WTC11 (cell line): ENCODE measurements around the gene IRAK4.

Source experiments
- CREM ChIP-seq: sonication (generic); formaldehyde crosslinking; IDR thresholded peaks from 2 replicates; pipeline ENCODE4 v1.8.1; 2022; ENCODE audit warnings: mild to moderate bottlenecking, missing genetic modification reagents, moderate library complexity
- ERG ChIP-seq: fragments of 250-450 bp; sonication (Bioruptor Pico); IDR thresholded peaks from 2 replicates; pipeline ENCODE4 v1.8.0; 2021; ENCODE audit warnings: mild to moderate bottlenecking
- ESRRA ChIP-seq: sonication (generic); formaldehyde crosslinking; IDR thresholded peaks from 2 replicates; pipeline ENCODE4 v1.8.1; 2022; ENCODE audit warnings: mild to moderate bottlenecking, missing genetic modification reagents, borderline replicate concordance
- JUN ChIP-seq: sonication (generic); formaldehyde crosslinking; IDR thresholded peaks from 2 replicates; pipeline ENCODE4 v1.8.0; 2023; ENCODE audit warnings: mild to moderate bottlenecking, missing genetic modification reagents
- MLX ChIP-seq: sonication (generic); formaldehyde crosslinking; IDR thresholded peaks from 2 replicates; pipeline ENCODE4 v1.8.1; 2023; ENCODE audit warnings: mild to moderate bottlenecking, missing genetic modification reagents, moderate library complexity
- RELA ChIP-seq: sonication (generic); formaldehyde crosslinking; IDR thresholded peaks from 2 replicates; pipeline ENCODE4 v1.8.1; 2022; ENCODE audit warnings: missing genetic modification reagents, mild to moderate bottlenecking, borderline replicate concordance
- ZBTB21 ChIP-seq: sonication (generic); formaldehyde crosslinking; IDR thresholded peaks from 2 replicates; pipeline ENCODE4 v1.8.1; 2023; ENCODE audit warnings: mild to moderate bottlenecking, missing genetic modification reagents, borderline replicate concordance
- TF ChIP-seq, protein P1 (sequence below): fragments of 200-600 bp; IDR thresholded peaks from 2 replicates; pipeline ENCODE4 v1.8.0; 2022; ENCODE audit warnings: antibody characterized with exemption
- TF ChIP-seq, protein P2 (sequence below): fragments of 250-450 bp; sonication (Bioruptor Pico); conservative IDR thresholded peaks from 2 replicates; pipeline ENCODE4 v1.9.0; 2021; ENCODE audit warnings: mild to moderate bottlenecking
- TF ChIP-seq, protein P3 (sequence below): sonication (generic); formaldehyde crosslinking; IDR thresholded peaks from 2 replicates; pipeline ENCODE4 v1.8.0; 2023; ENCODE audit warnings: missing genetic modification reagents

- TF ChIP-seq, protein P1, sequence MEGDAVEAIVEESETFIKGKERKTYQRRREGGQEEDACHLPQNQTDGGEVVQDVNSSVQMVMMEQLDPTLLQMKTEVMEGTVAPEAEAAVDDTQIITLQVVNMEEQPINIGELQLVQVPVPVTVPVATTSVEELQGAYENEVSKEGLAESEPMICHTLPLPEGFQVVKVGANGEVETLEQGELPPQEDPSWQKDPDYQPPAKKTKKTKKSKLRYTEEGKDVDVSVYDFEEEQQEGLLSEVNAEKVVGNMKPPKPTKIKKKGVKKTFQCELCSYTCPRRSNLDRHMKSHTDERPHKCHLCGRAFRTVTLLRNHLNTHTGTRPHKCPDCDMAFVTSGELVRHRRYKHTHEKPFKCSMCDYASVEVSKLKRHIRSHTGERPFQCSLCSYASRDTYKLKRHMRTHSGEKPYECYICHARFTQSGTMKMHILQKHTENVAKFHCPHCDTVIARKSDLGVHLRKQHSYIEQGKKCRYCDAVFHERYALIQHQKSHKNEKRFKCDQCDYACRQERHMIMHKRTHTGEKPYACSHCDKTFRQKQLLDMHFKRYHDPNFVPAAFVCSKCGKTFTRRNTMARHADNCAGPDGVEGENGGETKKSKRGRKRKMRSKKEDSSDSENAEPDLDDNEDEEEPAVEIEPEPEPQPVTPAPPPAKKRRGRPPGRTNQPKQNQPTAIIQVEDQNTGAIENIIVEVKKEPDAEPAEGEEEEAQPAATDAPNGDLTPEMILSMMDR, result no peak
- TF ChIP-seq RELA, result no peak
- no peak for TF ChIP-seq ZBTB21 (CRISPR knock-in tag)
- TF ChIP-seq JUN (CRISPR knock-in tag), result no peak
- no peak for TF ChIP-seq MLX (CRISPR knock-in tag)
- no peak for TF ChIP-seq ESRRA (CRISPR knock-in tag)
- no peak for TF ChIP-seq ERG (CRISPR knock-in tag)
- TF ChIP-seq, protein P2, sequence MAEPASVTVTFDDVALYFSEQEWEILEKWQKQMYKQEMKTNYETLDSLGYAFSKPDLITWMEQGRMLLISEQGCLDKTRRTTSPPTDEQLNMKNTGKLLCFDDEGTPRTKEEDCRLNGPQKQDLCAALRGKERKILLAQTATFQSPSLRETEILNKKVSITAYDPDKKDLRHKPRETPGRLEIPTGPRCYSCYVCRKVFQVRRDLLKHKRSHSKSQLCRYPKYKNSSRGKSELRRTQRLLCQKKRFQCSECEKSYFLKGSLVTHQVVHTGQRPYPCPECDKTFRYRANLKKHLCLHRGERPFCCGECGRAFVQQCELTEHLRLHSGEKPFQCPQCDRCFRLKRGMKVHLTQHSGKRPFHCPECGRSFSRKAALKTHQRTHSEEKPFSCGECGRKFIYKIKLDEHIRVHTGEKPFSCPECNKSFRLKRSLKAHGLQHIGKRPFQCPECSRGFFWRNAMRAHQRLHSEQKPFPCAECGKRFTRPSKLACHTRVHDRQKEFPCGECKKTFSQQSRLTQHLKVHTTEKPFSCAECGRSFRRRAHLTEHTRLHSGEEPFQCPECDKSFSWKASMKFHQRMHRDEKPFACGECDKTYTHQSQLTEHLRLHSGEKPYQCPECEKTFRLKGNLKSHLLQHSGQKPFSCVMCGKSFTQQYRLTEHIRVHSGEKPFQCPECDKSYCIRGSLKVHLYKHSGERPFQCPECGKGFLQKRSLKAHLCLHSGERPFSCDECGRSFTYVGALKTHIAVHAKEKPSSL (CRISPR knock-in tag), result no peak
- no peak for TF ChIP-seq CREM (CRISPR knock-in tag)
- TF ChIP-seq, protein P3, sequence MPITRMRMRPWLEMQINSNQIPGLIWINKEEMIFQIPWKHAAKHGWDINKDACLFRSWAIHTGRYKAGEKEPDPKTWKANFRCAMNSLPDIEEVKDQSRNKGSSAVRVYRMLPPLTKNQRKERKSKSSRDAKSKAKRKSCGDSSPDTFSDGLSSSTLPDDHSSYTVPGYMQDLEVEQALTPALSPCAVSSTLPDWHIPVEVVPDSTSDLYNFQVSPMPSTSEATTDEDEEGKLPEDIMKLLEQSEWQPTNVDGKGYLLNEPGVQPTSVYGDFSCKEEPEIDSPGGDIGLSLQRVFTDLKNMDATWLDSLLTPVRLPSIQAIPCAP, result no peak
Measured at GRCh38 chr12:43761500-43761899, 2.7 kb downstream of the IRAK4 start.
